NCI-H128 (cell line): ENCODE results near the gene MFNG.

Experiments
- DNase-seq: peaks from one replicate; lab custom pipeline; 2025; ENCODE audit not compliant: unreplicated experiment; lab: John Stamatoyannopoulos, UW

MFNG gene

GRCh38 chr22:37497062-37497599 is 10.9 kb upstream of the MFNG start:
- DNase-seq: no peak

- no peak for DNase-seq
Measured at GRCh38 chr22:37496651-37497050, 10.5 kb upstream of the MFNG start.

GRCh38 chr22:37493979-37494378 is 7.8 kb upstream of the MFNG start:
- no peak for DNase-seq

- no peak for DNase-seq
Measured at GRCh38 chr22:37492428-37493344, 6.5 kb upstream of the MFNG start.

- DNase-seq: no peak
Measured at GRCh38 chr22:37491559-37492427, 5.6 kb upstream of the MFNG start.

- no peak for DNase-seq
Measured at GRCh38 chr22:37491106-37491505, 4.9 kb upstream of the MFNG start.

- DNase-seq: no peak
Measured at GRCh38 chr22:37489983-37490382, 3.8 kb upstream of the MFNG start.

- no peak for DNase-seq
Measured at GRCh38 chr22:37488337-37489135, 2.4 kb upstream of the MFNG start.

GRCh38 chr22:37487571-37487970 is 1.4 kb upstream of the MFNG start:
- DNase-seq: no peak

GRCh38 chr22:37487129-37487528 is 945 bp upstream of the MFNG start:
- no peak for DNase-seq

GRCh38 chr22:37485395-37486223 is 575 bp downstream of the MFNG start:
- no peak for DNase-seq

- no peak for DNase-seq
Measured at GRCh38 chr22:37484480-37485394, 1.4 kb downstream of the MFNG start.

- DNase-seq: no peak
Measured at GRCh38 chr22:37483050-37483449, 3.1 kb downstream of the MFNG start.

- DNase-seq: no peak
Measured at GRCh38 chr22:37482244-37482643, 3.9 kb downstream of the MFNG start.

GRCh38 chr22:37481347-37481907 is 4.8 kb downstream of the MFNG start:
- DNase-seq: no peak

GRCh38 chr22:37480387-37481346 is 5.5 kb downstream of the MFNG start:
- DNase-seq: no peak

GRCh38 chr22:37479196-37479595 is 7.0 kb downstream of the MFNG start:
- DNase-seq: no peak
